Pulmonary artery endothelial cell (primary cell): ENCODE results near the gene ZNF524. TPM values are rescaled to one million over a fixed set of nuclear protein-coding genes. Genes with fewer than 3 reads are reported as not detected.

Experiments
- DNase-seq: peaks from one replicate; pipeline ENCODE4 v3.0.0-alpha.2; 2011; ENCODE audit warnings: low read depth, low spot score
- total RNA-seq: library from RNA; depleted of rRNA; stranded (reverse); fragments of >200 nt; gene quantifications from 2 replicates; pipeline ENCODE4 v1.2.3, GENCODE V29; 2014

Gene ZNF524
- total RNA-seq, 1 donor from 2014 or later = 12.5 TPM

DNA sequence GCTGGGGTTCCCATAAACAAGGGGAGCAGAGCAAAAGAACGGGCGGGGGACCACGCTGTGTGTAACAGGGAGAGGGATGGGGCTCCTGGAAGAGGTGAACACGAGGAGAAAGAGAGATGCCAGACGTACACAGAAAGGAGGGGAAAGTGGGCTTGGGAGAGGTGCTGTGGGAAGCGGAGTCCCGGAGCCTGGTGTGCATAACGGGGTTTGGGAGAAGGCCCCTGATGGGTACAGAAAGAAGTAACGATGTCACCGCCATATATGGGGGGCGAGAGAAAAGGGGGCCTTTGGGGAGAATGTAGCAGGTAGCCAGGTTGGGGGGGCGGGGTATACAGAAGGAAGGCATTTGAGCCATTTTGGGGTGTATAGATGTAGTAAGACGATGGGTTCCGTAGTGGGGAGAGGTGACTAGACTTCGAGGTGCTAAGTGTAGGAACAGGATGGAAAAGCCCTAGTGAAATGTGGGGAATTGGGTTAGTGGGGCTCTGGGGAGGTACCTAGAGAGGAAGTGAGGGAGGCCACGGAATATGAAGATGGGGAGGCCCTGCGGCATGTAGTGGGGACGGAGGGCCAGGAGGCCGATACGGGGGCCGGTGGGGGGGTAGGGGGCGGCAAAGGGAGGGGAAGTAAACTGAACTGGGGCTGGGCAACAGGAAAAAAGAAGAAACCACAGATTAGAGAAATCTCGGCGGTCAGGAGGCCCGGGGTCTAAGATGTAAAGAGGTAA is 41.5 kb downstream of the ZNF524 start:
- DNase-seq = no peak

DNA sequence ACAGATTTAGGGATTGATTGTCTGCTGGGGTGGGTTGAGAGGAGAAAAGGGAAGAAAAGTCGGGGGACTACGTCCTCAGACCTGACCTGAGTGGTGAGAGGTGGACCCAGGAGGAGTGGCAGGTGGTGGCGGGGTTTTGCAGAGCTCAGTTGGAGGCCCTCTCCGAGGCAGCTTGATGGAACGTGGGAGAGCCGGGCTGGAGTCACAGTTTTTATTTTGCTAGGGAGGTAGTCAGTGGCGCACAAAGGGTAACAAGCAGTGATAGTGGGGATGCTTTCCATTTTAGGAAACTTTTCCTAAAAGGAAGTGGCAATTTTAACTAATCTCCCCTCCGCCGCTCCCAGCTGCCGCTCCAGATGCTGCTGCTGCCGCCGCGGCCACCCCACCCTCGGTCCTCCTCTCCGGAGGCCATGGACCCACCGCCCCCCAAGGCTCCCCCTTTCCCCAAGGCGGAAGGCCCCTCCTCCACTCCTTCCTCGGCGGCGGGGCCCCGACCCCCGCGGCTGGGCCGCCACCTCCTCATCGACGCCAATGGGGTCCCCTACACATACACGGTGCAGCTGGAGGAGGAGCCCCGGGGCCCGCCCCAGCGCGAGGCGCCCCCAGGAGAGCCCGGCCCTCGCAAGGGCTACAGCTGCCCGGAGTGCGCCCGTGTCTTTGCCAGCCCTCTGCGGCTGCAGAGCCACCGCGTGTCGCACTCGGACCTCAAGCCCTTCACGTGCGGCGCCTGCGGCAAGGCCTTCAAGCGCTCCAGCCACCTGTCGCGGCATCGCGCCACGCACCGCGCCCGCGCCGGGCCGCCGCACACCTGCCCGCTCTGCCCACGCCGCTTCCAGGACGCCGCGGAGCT is 42.3 kb downstream of the ZNF524 start:
- DNase-seq = no peak

GRCh38 chr19:55643003-55643886 is 43.2 kb downstream of the ZNF524 start, which contains the start of gene ZNF581:
ZNF581 (plus strand) TSS chr19:55643649; CDS start chr19:55644572, 923 bp downstream.
- no peak for DNase-seq

- no peak for DNase-seq
Measured at GRCh38 chr19:55643887-55644176, 43.7 kb downstream of the ZNF524 start.

GRCh38 chr19:55644191-55644833 is 44.2 kb downstream of the ZNF524 start:
- no peak for DNase-seq

GRCh38 chr19:55644842-55645511 is 44.9 kb downstream of the ZNF524 start:
- no peak for DNase-seq

- DNase-seq = no peak
Measured at GRCh38 chr19:55645512-55645881, 45.4 kb downstream of the ZNF524 start.

DNA sequence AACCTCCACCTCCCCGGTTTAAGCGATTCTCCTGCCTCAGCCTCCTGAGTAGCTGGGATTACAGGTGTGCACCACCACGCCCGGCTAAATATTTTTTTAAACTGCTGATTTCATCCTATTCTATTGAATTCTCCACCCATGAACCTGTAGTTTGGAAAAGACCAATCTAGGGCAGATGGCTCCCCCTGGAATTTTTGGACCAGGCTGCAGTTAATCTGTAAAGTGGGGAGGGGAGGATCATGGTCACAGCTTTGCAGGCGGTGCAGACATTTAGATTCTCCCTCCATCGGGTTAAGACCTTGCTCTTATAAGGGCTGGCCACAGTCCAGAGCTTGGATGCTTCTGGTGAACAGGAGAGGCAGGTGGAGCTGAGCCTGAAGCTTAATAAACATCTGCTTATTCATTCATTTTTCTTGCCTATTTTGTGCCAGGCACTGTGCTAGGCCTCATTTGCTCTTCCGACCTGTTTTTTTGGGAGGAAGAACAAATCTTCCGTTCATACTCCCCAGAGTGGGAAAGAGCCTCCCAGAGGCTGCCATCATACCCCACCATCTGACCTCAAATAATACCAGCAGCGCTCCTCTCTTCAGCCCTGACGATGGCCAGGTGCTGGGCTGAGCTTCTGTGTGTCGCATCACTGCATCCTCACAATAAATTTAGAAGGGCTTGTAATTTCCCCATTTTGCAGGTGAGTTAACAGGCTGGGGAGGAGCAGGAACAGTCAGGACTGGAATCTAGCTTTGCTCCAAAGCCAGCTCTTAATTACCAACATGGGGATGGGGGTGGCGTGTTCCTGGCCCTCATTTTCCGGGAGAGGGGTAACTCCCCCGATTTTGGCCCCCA is 47.0 kb downstream of the ZNF524 start:
- no peak for DNase-seq

GRCh38 chr19:55647732-55648584 is 47.9 kb downstream of the ZNF524 start, which contains the start of gene CCDC106:
CCDC106 (plus strand) TSS chr19:55648212; CDS start chr19:55649047, 835 bp downstream.
- DNase-seq = no peak

GRCh38 chr19:55648585-55649267 is 48.6 kb downstream of the ZNF524 start:
- DNase-seq = no peak

DNA sequence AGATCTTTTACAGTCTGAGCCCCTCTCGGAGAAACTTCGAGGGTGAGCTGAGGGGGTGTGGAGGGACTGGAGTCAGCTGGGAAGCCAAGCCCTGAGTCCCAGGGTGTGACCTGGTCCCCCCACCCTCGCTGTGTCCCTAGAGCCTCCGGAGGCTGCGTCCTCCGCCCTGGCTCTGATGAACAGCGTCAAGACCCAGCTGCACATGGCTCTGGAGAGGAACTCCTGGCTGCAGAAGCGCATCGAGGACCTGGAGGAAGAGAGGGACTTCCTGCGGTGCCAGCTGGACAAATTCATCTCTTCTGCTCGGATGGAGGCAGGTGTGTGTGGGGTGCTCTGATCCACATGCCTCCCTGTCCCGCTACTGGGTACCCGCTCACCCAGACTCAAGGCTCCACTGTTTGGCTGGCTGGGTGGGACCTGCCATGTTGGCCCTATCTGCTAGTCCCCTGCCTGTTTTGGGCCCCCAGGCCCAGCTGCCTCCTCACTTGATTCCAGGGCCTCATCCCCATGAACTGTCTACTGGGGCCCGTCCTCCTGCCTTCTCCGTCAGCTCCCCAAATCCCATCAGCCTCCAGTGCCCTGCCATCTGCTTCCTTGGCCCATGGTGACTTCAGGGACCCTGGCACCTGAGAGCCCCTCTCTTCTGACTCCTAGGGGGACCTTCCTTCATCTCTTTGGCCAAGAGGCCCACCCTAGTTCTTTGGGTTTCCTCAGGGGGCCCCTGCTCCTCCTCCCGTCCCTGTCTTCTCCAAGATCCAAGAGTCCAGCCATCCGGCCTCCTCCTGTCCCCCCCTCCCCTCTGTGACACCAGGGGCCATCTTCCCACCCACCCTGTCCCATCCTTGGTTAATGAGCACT is 49.4 kb downstream of the ZNF524 start:
- DNase-seq = no peak

- DNase-seq = no peak
Measured at GRCh38 chr19:55650126-55650557, 50.1 kb downstream of the ZNF524 start.

DNA sequence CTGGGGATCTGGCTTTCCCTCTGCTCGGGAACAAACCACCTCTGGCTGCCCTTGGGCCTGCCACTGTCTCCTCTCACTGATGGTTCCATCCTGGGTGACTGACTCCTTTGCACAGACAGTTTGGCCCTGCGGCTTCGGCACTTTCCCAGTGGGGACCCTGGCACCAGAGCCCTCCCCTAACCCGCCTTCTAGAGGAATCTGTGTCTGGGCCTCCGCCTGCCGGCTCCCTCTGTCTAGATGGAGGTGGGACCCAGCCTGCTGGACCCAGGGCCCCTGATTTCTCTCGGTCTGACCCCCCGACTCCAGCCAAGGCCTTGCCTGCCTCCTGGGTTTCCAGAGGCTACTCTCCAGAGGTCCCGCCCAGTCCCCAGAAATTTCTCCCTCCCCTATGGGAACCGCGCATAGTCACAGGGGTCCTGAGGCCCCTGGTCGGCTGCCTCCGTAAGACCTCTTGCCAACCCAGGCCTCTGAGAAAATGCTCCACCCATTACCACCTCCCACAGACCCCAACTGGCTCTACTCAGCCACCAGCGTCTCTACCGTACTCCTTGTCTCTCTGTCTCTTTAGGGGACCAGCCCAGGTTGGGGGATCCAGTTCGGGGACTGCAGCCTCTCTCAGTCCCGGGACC is 50.6 kb downstream of the ZNF524 start:
- no peak for DNase-seq

GRCh38 chr19:55651236-55651635 is 51.1 kb downstream of the ZNF524 start:
- DNase-seq = no peak

GRCh38 chr19:55652311-55653128 is 52.4 kb downstream of the ZNF524 start:
- DNase-seq = no peak
